HG02885 (cell line): Measurements from ENCODE around the gene DTNBP1.

Experiments used
- ATAC-seq: cut with Tn5 transposase; IDR thresholded peaks from one replicate; pipeline ENCODE4 v1.9.1; 2021; ENCODE audit warnings: mild to moderate bottlenecking; ENCODE audit not compliant: unreplicated experiment, poor library complexity

DTNBP1 gene

GRCh38 chr6:15538766-15539495 is 123.9 kb downstream of the DTNBP1 start:
- ATAC-seq: no peak

DNA sequence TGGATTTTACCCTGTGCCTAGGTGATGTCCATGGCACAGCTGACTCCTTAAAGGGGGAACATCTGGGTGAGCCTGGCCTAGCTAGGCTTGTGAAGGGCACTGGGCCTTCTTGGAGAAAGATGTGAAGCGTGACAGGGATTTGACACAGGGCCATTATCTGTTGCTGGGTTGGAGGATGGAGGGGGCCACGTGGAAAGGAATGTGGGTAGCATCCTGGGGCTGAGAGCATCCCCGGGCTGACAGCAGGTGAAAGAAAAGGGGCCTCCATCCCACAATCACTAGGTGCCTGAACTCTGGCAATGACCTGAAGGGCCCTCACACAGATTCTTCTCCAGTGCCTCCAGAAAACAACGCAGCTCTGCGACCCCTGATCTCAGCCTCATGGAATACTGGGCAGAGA is 124.7 kb downstream of the DTNBP1 start:
- ATAC-seq: no peak

GRCh38 chr6:15536198-15536955 is 126.5 kb downstream of the DTNBP1 start:
- ATAC-seq: no peak

DNA sequence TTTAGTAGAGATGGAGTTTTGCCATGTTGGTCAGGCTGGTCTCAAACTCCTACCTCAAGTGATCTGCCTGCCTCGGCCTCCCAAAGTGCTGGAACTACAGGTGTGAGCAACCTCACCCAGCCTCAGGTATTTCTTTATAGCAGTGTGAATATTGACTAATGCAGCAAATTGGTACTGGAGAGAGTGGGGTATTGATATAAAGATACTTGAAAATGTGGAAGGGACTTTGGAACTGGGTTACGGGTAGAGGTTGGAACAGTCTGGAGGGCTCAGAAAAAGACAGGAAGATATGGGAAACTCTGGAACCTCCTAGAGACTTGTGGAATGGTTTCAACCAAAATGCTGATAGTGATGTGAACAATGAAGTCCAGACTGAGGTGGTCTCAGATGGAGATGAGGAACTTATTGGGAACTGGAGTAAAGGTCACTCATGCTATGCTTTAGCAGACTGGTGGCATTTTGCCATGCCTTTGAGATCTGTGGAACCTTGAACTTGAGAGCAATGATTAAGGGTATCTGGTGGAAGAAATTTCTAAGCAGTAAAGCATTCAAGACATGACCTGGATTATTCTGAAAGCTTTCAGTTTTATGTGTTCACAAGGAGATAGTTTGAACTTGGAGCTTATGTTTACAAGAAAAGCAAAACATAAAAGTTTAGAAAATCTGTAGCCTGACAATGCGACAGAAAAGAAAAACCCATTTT is 127.2 kb downstream of the DTNBP1 start:
- ATAC-seq: no peak

GRCh38 chr6:15534974-15535373 is 127.9 kb downstream of the DTNBP1 start:
- ATAC-seq: no peak

- no peak for ATAC-seq
Observed at GRCh38 chr6:15533379-15534026, 129.3 kb downstream of the DTNBP1 start.

DNA sequence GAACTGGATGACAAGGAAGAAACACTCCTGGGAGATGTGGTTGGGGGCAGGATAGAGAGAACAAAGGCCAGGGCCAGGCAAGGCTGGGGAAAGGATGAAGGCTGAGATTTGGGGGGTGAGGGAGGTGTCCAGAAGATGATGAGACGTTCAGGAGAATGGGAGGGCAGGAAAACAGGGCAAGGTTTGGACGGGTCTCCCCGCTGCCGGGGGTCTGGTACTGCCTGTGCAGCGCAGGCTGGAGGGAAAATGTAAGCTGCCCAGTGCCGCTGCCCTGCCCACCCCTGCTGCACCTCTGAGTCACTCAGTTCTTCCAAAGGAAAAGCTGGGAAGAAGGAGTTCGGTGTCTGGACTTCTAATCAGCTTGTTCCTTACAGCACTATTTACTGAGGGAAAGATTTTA is 130.9 kb downstream of the DTNBP1 start:
- ATAC-seq: no peak

DNA sequence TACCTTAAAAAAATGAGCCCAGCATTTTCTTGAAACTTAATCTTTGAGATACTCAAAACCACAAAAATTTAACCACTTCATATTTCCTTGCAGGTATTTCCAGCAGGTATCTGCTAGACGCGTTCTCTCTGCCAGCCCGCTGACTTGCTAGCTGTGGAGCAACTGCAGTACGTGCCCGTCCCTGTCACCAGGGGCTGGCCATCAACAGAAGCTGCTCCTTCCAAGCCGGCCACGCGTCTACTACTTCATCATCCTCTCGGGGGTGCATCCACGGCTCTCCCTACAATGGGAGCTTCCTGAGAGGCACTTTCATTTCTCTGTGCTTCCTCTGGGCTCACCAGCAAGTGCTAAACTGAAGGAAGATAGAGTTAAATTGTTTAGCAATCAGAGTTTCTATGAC is 132.4 kb downstream of the DTNBP1 start:
- no peak for ATAC-seq

DNA sequence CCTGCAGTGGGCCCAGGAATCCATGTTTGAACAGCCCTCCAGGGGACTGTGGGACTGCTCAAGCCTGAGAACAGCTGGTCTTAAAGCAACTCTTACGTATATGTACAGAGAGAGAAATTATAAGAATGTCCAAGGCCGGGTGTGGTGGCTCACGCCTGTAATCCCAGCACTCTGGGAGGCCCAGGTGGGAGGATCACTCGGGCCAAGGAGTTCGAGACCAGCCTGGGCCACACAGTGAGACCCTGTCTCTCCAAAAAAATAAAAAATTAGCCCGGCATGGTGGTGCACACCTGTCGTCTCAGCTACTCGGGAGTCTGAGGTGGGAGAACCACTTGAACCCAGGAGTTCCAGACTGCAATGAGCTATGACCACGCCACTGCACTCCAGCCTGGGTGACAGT is 134.0 kb downstream of the DTNBP1 start:
- ATAC-seq: no peak

GRCh38 chr6:15527838-15528617 is 134.8 kb downstream of the DTNBP1 start:
- no peak for ATAC-seq

- no peak for ATAC-seq
Observed at GRCh38 chr6:15526212-15526701, 136.6 kb downstream of the DTNBP1 start.

DNA sequence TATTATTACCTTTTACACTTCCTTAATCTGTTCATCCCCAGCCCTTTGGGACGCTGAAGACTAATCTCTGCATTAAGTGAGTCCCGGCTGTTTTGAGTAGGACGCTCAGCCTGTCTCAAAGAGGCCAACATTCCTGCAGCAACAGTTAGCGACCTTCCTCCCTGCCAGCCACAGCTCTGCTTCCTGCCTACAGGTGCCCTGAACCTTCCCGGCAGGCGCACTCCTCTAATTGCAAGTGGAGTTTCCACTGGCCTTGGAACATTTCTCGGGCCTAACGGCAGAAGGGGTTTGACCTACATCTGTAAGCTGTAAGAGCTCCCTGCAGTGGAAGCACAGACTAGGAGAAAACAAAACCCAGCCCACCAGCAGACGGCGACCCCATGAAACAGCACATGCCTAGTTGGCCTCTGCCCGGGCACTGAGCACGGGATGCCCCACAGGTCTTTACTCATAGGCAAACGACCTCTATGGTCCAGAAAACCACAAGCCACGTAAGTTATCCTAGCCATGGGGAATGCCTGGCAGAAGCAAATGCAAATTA is 137.9 kb downstream of the DTNBP1 start:
- no peak for ATAC-seq

DNA sequence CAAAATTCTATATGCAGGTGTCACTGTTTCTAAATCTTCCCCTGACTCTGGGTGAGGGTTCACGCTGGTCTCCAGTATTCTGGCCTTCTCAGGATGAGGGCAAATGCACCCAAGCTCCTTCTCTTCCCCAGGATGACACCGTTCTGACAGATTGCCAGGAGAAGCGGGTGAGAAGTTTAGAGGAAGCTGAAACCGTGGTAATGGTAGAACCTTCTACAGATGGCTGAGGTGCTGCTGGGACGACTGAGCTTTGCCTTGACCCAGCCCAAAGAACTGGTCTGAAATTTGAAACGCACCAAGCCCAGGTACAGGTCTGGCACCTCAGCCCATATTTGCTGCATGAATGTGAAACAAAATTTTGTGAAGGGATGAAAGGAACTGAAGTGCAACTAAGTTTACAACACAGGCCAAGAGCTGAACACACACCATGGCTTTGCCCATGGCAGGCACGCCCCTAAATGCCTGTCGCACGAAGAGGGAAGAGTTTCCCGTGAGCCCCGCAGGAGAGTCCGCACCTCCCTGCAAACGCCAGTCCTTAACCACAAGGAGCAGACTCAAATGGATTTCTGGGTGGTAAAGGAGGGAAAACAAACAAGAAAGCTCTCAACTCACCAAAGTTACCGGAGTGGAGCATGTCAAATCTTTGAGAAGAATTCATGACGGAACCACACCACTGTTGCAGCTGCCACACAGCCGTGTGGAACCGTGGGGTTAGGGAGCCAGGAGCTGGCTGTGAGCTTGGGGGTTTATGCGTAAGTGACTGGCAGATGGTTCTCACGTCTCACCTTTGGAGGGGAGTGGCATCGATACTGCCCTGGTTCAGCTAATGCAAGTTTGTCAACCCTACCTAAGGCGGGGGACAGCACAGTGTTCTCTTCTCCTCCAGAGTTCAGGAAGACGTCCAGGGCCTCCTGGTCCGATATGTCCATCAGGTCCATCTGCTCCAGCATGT is 138.9 kb downstream of the DTNBP1 start:
- no peak for ATAC-seq

- ATAC-seq: no peak
Observed at GRCh38 chr6:15522856-15523529, 139.8 kb downstream of the DTNBP1 start.

DNA sequence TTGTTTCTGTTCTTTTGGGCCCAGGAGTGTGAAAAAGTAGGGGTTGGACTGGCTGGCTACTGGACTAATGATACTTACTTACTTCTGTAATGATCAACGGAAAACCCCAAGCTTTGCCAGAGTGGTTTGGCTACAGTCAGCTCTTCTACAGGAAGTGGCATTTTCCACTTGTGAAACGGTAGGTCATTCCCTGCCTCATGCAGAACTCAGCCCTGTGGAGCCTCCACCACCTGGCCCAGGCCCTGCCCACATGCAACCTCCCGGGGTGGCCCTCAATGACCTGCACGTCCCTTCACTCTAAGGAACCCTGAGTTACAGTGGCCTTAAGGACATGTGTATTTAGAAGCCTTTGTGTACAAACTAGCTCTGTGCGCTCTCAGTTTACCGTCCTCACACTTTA is 140.4 kb downstream of the DTNBP1 start:
- no peak for ATAC-seq

DNA sequence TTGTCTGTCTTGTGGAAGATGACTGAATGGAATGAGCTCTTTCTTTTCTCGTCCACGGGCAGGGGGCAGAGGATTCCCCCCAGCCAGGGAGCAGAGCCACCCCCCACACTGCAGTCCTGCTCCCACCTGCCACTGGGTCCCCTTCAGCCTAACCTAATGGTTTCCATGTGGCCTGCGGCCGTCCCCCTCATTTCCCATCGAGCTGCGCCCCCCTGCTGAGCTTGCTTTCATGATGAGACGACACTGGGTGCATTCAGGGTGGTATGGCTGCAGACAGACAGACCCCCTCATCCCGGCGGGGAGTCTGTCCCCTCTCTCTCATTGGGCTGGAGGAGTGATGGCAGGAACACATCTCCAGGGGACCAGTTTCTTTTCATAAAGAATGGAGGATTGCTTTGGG is 140.8 kb downstream of the DTNBP1 start:
- ATAC-seq: no peak

GRCh38 chr6:15521582-15521981 is 141.2 kb downstream of the DTNBP1 start:
- ATAC-seq: no peak

DNA sequence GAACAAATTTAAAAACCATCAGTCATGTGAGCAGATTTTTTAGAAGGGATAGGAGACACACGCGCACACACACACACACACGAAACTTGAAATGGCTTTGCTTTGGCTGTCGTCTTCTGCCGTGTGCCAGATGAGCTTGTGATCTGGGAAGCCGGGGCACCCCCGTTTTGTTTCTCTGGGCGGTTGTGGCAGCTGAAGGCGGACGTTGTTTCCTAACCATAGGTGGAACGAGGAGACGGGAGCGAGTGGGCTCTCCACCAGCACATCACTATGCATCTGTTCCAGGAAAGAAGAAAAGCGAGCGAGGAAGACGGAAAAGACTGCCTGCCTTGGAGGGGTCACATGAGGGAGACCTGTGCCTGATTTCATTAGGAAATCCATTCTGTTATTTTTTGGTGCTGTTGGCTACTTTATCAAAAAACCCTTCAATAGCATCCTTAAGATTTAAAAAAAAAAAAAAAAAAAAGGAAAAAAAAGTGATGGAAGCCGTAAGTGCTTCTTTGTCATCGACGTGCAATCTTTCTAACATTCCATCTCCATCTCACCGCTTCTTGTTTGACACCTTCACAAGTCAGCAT is 142.1 kb downstream of the DTNBP1 start:
- ATAC-seq: no peak
